ENCODE measurements around the gene MGAT5B. TPM values are rescaled to one million over a fixed set of nuclear protein-coding genes. Genes with fewer than 3 reads are reported as not detected.

The MGAT5B gene
- total RNA-seq, 6 experiments from 2014 or later = 1.5 to 2.3 (median 1.8) TPM

- peaks cover 50% of the 10 kb centered on the region for H3K27me3 Mint-ChIP-seq (ENCODE audit: insufficient read depth)
- H3K36me3 Mint-ChIP-seq (ENCODE audit: low read depth) = no peaks in the 10 kb centered on the region
- TF ChIP-seq, protein P1, sequence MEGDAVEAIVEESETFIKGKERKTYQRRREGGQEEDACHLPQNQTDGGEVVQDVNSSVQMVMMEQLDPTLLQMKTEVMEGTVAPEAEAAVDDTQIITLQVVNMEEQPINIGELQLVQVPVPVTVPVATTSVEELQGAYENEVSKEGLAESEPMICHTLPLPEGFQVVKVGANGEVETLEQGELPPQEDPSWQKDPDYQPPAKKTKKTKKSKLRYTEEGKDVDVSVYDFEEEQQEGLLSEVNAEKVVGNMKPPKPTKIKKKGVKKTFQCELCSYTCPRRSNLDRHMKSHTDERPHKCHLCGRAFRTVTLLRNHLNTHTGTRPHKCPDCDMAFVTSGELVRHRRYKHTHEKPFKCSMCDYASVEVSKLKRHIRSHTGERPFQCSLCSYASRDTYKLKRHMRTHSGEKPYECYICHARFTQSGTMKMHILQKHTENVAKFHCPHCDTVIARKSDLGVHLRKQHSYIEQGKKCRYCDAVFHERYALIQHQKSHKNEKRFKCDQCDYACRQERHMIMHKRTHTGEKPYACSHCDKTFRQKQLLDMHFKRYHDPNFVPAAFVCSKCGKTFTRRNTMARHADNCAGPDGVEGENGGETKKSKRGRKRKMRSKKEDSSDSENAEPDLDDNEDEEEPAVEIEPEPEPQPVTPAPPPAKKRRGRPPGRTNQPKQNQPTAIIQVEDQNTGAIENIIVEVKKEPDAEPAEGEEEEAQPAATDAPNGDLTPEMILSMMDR (IDR thresholded peaks at IDR 0.05) = no peak
- no peak for DNase-seq
- H3K4me1 Mint-ChIP-seq (ENCODE audit: low read depth) = no peaks in the 10 kb centered on the region; the same call in 1 of the 2 replicates
- H3K9me3 Mint-ChIP-seq = no peaks in the 10 kb centered on the region
- no peak overlapping the region for H3K27ac Mint-ChIP-seq
- H3K4me3 Mint-ChIP-seq = no peak overlapping the region
Observed at GRCh38 chr17:76995387-76996105, 127.3 kb downstream of the MGAT5B start.

DNA sequence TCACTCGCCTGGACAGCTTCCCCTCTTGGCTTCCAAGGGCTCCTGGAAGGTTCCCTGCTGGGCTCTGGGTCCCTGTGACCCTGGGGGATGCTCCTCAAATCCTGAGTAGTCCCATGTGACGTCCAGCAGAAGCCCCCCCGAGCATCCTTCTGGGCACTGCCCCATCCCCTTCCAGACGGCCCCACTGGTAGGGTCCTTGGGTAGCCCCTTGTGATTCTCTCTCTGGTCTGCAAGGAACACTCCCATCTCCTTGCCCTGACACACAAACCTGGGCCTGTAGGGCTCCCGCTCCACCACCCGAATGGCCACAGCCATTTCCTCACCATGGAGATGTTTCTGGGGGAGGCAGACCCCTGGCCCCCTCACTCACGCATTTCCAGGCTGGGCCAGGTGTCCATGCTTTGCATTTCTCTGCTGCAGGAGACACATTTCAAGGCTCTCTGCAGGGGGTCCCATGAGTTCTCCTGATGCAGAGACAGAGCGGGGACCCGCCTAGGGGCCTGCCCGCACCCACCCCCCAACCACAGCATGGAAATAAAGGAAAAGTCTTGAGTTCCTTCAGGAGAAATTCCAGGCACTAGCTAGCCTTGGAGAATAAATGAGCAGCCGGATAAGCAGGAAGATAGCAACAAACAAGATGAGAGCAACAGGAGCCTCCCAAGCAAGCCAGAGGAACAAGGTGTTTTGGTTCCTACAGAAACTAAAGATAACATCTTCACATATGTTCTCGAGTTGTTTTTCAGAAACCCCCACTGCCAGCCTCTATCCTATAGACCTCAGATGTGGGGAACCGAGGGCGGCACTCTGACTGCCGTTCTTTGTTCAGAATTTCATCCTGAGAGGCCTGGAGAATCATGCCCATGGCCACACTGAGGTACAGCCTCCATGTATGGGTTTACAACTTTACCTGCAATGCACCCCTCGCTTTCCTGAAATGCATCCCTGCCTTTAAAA, 128.8 kb downstream of the MGAT5B start:
- Mint-ChIP-seq H3K27me3 (ENCODE audit: insufficient read depth) (peaks cover 48% of the 10 kb centered on the region), H3K4me1 (ENCODE audit: low read depth) (peaks cover 3% of the 10 kb centered on the region), H3K27ac (no peak overlapping the region), H3K4me3 (no peak overlapping the region), H3K36me3 (ENCODE audit: low read depth) (no peaks in the 10 kb centered on the region), H3K9me3 (no peaks in the 10 kb centered on the region)
- TF ChIP-seq, protein P1 (IDR thresholded peaks at IDR 0.05) = no peak
- DNase-seq = no peak

DNA sequence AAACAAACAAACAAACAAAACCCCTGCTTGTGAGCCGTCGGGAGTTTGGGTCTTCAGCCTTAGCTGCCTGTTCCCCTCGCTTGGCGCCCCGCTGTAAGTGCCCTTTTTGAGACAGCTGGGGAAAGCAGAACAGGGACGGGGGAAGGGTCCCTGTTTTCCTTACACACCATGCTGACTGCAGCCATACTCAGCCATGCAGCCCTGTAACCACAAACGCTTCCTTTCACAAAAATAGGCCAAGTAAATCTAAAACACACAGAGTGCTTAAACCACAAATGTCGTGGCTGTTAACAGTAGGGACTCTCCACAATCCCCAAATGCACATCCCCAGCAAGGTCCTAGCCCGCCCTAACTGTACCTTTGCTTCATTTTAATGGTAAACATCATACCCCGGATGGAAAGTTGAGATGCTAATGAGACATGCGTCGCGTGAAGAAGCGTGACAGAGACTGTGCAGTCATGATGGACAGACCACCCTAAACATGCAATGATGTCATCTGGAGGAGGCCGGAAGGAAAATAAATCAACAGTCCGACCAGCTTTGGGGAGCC, 129.9 kb downstream of the MGAT5B start:
- no peak overlapping the region for H3K4me3 Mint-ChIP-seq
- no peaks in the 10 kb centered on the region for H3K9me3 Mint-ChIP-seq
- no peak for DNase-seq
- H3K4me1 Mint-ChIP-seq (ENCODE audit: low read depth) = peaks cover 13% of the 10 kb centered on the region
- H3K36me3 Mint-ChIP-seq (ENCODE audit: low read depth) = no peaks in the 10 kb centered on the region
- TF ChIP-seq, protein P1 (IDR thresholded peaks at IDR 0.05) = no peak
- peaks cover 42% of the 10 kb centered on the region for H3K27me3 Mint-ChIP-seq (ENCODE audit: insufficient read depth)
- H3K27ac Mint-ChIP-seq = no peak overlapping the region

DNA sequence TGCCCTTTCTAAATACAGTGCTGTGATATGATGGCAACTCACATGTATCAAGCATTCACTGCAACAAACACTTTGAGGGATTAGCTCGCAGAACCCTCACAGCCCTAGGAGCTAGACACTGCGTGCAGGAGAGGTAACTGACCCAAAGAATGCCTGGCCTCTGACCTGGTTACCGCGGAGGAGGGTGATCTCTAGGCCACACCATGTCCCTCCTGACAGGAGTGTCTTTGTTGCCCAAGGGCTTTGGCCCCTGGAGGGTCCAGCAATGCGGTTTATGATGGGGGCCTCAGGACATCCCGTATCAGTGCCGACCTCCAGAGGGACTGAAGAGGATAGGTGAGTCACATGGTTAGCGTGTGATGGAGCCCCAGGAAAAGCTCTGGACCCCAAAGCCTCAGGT, 130.6 kb downstream of the MGAT5B start:
- peaks cover 15% of the 10 kb centered on the region for H3K4me1 Mint-ChIP-seq (ENCODE audit: low read depth)
- H3K4me3 Mint-ChIP-seq = no peak overlapping the region
- TF ChIP-seq, protein P1 (IDR thresholded peaks at IDR 0.05) = no peak
- no peaks in the 10 kb centered on the region for H3K36me3 Mint-ChIP-seq (ENCODE audit: low read depth)
- H3K27ac Mint-ChIP-seq = no peak overlapping the region
- peaks cover 38% of the 10 kb centered on the region for H3K27me3 Mint-ChIP-seq (ENCODE audit: insufficient read depth)
- H3K9me3 Mint-ChIP-seq = no peaks in the 10 kb centered on the region
- no peak for DNase-seq

Other genes starting within 250 kb of the MGAT5B start
- not detected for gene ST6GALNAC1, start 224.6 kb upstream of the MGAT5B start, total RNA-seq (2021; fragmentation: NEBNext Ultra II Directional; extraction: Animal tissue kit (Norgen Biotek cat#: 25700))
- gene MXRA7, start 157.4 kb upstream of the MGAT5B start, total RNA-seq (2021; fragmentation: NEBNext Ultra II Directional; extraction: Animal tissue kit (Norgen Biotek cat#: 25700)) = 100 to 1,000 TPM; 180 to 259 (median 192) TPM
- gene JMJD6, start 141.8 kb upstream of the MGAT5B start, total RNA-seq (2021; fragmentation: NEBNext Ultra II Directional; extraction: Animal tissue kit (Norgen Biotek cat#: 25700)) = 10 to 100 TPM; 32.9 to 44.3 (median 37.3) TPM
- 10 to 100 TPM; 30.1 to 32.8 (median 31.1) TPM for gene METTL23, start 141.6 kb upstream of the MGAT5B start, total RNA-seq (2021; fragmentation: NEBNext Ultra II Directional; extraction: Animal tissue kit (Norgen Biotek cat#: 25700))
- 100 to 1,000 TPM; 179 to 220 (median 215) TPM for gene SRSF2, start 131.1 kb upstream of the MGAT5B start, total RNA-seq (2021; fragmentation: NEBNext Ultra II Directional; extraction: Animal tissue kit (Norgen Biotek cat#: 25700))
- 10 to 100 TPM; 16.1 to 23.4 (median 20.7) TPM for gene MFSD11, start 130.3 kb upstream of the MGAT5B start, total RNA-seq (2021; fragmentation: NEBNext Ultra II Directional; extraction: Animal tissue kit (Norgen Biotek cat#: 25700))

Measured in HFFc6 (cell line).